ENCODE data around the gene MAPKBP1. TPM values are rescaled to one million over a fixed set of nuclear protein-coding genes. Genes with fewer than 3 reads are reported as not detected.

The MAPKBP1 gene
- total RNA-seq, 1 donor from 2014 or later = 11.9 TPM

DNA sequence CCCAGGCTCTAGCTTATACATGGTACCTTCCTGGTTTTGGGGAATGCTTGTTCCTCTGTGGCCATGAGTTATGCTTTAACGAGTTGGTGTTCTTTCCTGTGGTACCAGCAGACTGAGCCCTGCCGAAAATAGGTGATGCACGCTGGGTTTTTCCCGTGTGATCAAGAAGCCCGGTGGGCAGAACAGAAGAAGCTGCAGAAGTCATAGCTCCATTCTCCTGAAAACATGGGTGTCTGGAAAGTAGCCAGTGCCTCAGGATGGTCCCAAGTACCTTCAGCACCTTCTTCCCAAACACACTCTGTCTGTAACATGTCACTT is 25.2 kb downstream of the MAPKBP1 start:
- Histone ChIP-seq H3K27me3 (ENCODE audit: control insufficient read depth, insufficient read depth, low read length) (no peaks in the 10 kb centered on the region), H3K4me3 (ENCODE audit: low read depth, low read length) (no peak overlapping the region), H3K36me3 (ENCODE audit: control insufficient read depth, insufficient read depth, low read length) (peaks cover 3% of the 10 kb centered on the region)
- no peak for TF ChIP-seq CTCF (IDR thresholded peaks at IDR 0.05; ENCODE audit: insufficient read depth, low read length, poor library complexity, severe bottlenecking)
- DNase-seq (ENCODE audit: low read depth) = no peak

DNA sequence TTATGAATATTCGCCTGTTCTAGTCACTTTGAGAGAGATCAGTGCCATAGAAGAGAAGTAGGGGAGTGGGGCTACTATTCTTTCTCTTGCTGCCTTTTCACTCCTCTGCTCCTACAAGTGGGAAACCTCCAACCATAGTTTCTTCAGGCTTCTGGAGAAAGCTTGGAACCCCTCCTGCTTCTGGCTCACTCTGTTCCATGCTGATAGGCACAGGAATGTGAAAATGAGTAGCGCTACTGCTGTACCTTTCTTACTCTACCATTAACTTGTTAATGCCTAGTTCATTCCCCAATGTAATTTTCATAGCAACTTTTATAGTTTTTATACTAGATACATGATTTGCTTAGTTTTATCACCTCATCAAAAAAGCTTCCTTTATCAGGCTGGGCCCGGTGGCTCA is 26.9 kb downstream of the MAPKBP1 start:
- no peak overlapping the region for H3K4me3 ChIP-seq (ENCODE audit: low read depth, low read length)
- DNase-seq (ENCODE audit: low read depth) = no peak
- peaks cover 3% of the 10 kb centered on the region for H3K36me3 ChIP-seq (ENCODE audit: control insufficient read depth, insufficient read depth, low read length)
- H3K27me3 ChIP-seq (ENCODE audit: control insufficient read depth, insufficient read depth, low read length) = no peaks in the 10 kb centered on the region
- TF ChIP-seq CTCF (IDR thresholded peaks at IDR 0.05; ENCODE audit: insufficient read depth, low read length, poor library complexity, severe bottlenecking) = no peak

GRCh38 chr15:41801850-41802455 is 27.7 kb downstream of the MAPKBP1 start:
- no peak for DNase-seq (ENCODE audit: low read depth)
- Histone ChIP-seq H3K27me3 (ENCODE audit: control insufficient read depth, insufficient read depth, low read length) (no peaks in the 10 kb centered on the region), H3K4me3 (ENCODE audit: low read depth, low read length) (no peak overlapping the region), H3K36me3 (ENCODE audit: control insufficient read depth, insufficient read depth, low read length) (peaks cover 3% of the 10 kb centered on the region)
- no peak for TF ChIP-seq CTCF (IDR thresholded peaks at IDR 0.05; ENCODE audit: insufficient read depth, low read length, poor library complexity, severe bottlenecking)

DNA sequence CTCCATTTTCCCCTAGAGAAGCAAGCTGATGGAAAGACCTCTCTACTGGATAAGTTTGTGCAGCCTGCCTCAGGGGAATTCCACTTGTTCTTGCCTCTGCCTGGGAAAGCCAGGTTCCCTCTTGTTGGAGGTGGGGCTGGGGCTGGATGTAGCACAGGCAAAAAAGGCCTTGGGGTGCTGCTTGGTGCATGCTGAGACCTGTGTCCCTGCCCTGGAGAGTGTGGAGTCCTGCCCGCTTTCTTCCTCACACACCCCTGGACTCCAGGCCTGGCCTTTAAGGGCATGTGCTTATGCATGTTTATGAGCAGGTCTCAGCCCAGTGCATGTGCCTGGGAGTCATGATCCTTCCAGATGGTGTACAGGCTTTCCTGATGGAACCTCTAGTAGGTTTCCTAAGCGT is 30.1 kb downstream of the MAPKBP1 start:
- TF ChIP-seq CTCF (IDR thresholded peaks at IDR 0.05; ENCODE audit: insufficient read depth, low read length, poor library complexity, severe bottlenecking) = no peak
- Histone ChIP-seq H3K27me3 (ENCODE audit: control insufficient read depth, insufficient read depth, low read length) (no peaks in the 10 kb centered on the region), H3K36me3 (ENCODE audit: control insufficient read depth, insufficient read depth, low read length) (peaks cover 3% of the 10 kb centered on the region), H3K4me3 (ENCODE audit: low read depth, low read length) (no peak overlapping the region)
- no peak for DNase-seq (ENCODE audit: low read depth)

GRCh38 chr15:41804916-41805666 is 30.8 kb downstream of the MAPKBP1 start:
- DNase-seq (ENCODE audit: low read depth) = no peak
- no peak for TF ChIP-seq CTCF (IDR thresholded peaks at IDR 0.05; ENCODE audit: insufficient read depth, low read length, poor library complexity, severe bottlenecking)
- Histone ChIP-seq H3K27me3 (ENCODE audit: control insufficient read depth, insufficient read depth, low read length) (no peaks in the 10 kb centered on the region), H3K4me3 (ENCODE audit: low read depth, low read length) (no peak overlapping the region), H3K36me3 (ENCODE audit: control insufficient read depth, insufficient read depth, low read length) (peaks cover 3% of the 10 kb centered on the region)

GRCh38 chr15:41805711-41806110 is 31.4 kb downstream of the MAPKBP1 start:
- Histone ChIP-seq H3K36me3 (ENCODE audit: control insufficient read depth, insufficient read depth, low read length) (peaks cover 2% of the 10 kb centered on the region), H3K27me3 (ENCODE audit: control insufficient read depth, insufficient read depth, low read length) (no peaks in the 10 kb centered on the region), H3K4me3 (ENCODE audit: low read depth, low read length) (no peak overlapping the region)
- TF ChIP-seq CTCF (IDR thresholded peaks at IDR 0.05; ENCODE audit: insufficient read depth, low read length, poor library complexity, severe bottlenecking) = no peak
- no peak for DNase-seq (ENCODE audit: low read depth)

All from kidney epithelial cell (primary cell).